Bronchial epithelial cell (primary cell): ENCODE results near the gene CRTC3. TPM values are rescaled to one million over a fixed set of nuclear protein-coding genes. Genes with fewer than 3 reads are reported as not detected.
"Not testable (repeated sequence)": the region's sequence is repeated elsewhere in the genome, so short reads cannot be mapped to it uniquely, and the experiment has no call there.

ENCODE experiments used
- DNase-seq: peaks from one replicate; pipeline ENCODE4 v3.0.0-alpha.2; 2010; ENCODE audit warnings: low read depth
- FAIRE-seq: peaks from 2 replicates; lab custom pipeline; 2011; peaks lifted over from hg19 to GRCh38; lab: Jason Lieb, UNC
- H3K27me3 ChIP-seq: 2 replicates; pipeline ENCODE4 v1.5.1; 2011; ENCODE audit warnings: low read length; ENCODE audit not compliant: control insufficient read depth, insufficient read depth
- H3K36me3 ChIP-seq: 2 replicates; pipeline ENCODE4 v1.5.1; 2011; ENCODE audit warnings: low read length; ENCODE audit not compliant: control insufficient read depth, insufficient read depth
- H3K4me3 ChIP-seq: 2 replicates; pipeline ENCODE4 v1.5.1; 2011; ENCODE audit warnings: mild to moderate bottlenecking, low read depth, low read length, control low read depth
- total RNA-seq: library from RNA; depleted of rRNA; stranded (reverse); fragments of >200 nt; gene quantifications from 2 replicates; pipeline ENCODE4 v1.2.1, GENCODE V29; 2014
- TF ChIP-seq, protein P1 (sequence below): IDR thresholded peaks from 2 replicates; pipeline ENCODE4 v1.5.1; 2011; ENCODE audit warnings: mild to moderate bottlenecking, moderate library complexity, low read length, control low read depth, inconsistent platforms; ENCODE audit not compliant: insufficient read depth, severe bottlenecking

CRTC3 gene
- total RNA-seq, 1 donor from 2014 or later = 5.8 TPM

DNA sequence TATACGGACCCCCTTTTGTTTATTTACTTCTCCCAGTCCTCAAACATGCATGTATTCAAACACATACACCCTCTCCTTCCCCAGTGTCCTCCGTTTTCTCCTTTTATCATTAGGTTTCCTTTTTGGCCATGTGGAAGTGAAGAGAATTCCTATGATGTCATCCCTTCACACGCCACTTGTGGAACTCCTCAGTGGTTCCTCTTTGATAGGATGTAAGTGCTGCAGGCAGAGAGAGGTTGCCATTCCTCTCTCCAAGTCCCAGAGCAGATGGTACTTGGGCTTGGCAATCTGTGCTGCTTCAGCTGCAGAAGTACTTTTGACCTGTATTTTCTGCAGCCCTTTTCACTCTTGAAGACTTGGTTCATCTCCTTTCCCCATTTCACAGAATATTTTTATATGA lies 32.9 kb upstream of the CRTC3 start:
- Histone ChIP-seq H3K4me3 (no peak overlapping the region), H3K27me3 (no peaks in the 10 kb centered on the region), H3K36me3 (peaks cover 18% of the 10 kb centered on the region)
- DNase-seq = no peak
- FAIRE-seq = no peak
- TF ChIP-seq, protein P1, sequence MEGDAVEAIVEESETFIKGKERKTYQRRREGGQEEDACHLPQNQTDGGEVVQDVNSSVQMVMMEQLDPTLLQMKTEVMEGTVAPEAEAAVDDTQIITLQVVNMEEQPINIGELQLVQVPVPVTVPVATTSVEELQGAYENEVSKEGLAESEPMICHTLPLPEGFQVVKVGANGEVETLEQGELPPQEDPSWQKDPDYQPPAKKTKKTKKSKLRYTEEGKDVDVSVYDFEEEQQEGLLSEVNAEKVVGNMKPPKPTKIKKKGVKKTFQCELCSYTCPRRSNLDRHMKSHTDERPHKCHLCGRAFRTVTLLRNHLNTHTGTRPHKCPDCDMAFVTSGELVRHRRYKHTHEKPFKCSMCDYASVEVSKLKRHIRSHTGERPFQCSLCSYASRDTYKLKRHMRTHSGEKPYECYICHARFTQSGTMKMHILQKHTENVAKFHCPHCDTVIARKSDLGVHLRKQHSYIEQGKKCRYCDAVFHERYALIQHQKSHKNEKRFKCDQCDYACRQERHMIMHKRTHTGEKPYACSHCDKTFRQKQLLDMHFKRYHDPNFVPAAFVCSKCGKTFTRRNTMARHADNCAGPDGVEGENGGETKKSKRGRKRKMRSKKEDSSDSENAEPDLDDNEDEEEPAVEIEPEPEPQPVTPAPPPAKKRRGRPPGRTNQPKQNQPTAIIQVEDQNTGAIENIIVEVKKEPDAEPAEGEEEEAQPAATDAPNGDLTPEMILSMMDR = no peak

GRCh38 chr15:90497376-90497775 lies 32.3 kb upstream of the CRTC3 start:
- H3K36me3 ChIP-seq = peaks cover 18% of the 10 kb centered on the region
- no peak overlapping the region for H3K4me3 ChIP-seq
- FAIRE-seq (no peak), DNase-seq (no peak)
- TF ChIP-seq, protein P1 = no peak
- H3K27me3 ChIP-seq = no peaks in the 10 kb centered on the region

DNA sequence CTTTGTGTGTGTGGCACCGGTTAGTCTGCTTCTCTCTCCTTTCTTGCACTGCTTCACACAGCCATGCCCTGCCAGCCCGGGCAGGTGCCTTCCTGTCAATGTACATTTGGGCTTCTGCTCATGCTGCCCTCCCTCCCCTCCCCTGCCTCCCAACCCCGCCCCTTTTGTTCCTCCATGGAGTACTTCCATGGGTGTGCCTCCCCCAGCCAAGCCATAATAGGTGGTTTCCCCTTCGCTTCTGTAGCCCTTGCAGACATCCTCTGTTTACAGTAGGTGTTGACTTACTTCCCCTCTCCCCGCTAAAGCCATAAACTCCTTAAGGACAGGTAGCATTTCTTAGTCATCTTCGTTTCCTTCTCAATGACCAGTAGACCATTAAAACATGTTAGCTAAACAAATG lies 31.8 kb upstream of the CRTC3 start:
- Histone ChIP-seq H3K4me3 (no peak overlapping the region), H3K27me3 (no peaks in the 10 kb centered on the region), H3K36me3 (peaks cover 17% of the 10 kb centered on the region)
- TF ChIP-seq, protein P1 = no peak
- FAIRE-seq (no peak), DNase-seq (peak; percentile 73)

DNA sequence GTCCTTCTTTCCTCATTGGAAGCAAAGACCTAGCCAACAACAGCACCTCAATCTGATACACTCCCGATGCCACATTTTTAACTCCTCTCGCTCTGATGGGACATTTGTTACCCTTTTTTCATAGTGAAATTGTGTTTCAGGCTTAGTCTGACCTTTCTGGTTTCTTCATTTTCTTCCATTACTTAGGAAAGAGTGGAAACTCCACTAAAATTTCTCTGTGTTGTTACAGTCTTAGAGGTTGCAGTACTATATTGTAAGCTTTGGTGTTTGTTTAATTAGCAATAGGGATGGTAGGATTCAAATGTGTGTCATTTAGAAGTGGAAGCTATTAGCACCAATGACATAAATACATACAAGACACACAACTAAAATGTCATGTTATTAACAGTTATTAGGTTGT lies 29.6 kb upstream of the CRTC3 start:
- TF ChIP-seq, protein P1 = no peak
- no peak for FAIRE-seq
- no peaks in the 10 kb centered on the region for H3K27me3 ChIP-seq
- H3K36me3 ChIP-seq = peaks cover 11% of the 10 kb centered on the region
- no peak overlapping the region for H3K4me3 ChIP-seq
- DNase-seq = no peak

DNA sequence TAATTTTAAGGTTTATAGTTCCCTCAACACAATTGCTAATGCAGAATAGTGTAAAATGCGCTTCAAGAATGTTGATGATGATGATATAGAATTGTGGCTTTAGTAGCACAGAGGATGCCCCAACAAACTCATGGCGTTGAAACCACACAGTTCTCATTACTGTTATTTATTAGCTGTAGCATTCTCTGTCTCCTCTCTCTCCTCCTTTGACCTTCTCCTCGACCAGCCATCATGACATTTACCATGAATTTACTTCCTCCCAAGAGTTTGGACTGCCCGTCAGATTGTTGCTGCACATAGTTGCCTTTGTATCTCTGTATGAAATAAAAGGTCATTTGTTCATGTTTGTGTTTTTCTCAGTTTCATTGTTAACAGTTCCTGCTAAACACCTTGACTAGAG lies 27.8 kb upstream of the CRTC3 start:
- TF ChIP-seq, protein P1 = no peak

GRCh38 chr15:90510781-90511180 lies 18.9 kb upstream of the CRTC3 start:
- not testable (repeated sequence) for H3K4me3 ChIP-seq, FAIRE-seq, H3K36me3 ChIP-seq, H3K27me3 ChIP-seq, DNase-seq

More for the DNA sequence above, 27.8 kb upstream of the CRTC3 start:
- FAIRE-seq (no peak), DNase-seq (no peak)
- Histone ChIP-seq H3K36me3 (peaks cover 10% of the 10 kb centered on the region), H3K4me3 (no peak overlapping the region), H3K27me3 (no peaks in the 10 kb centered on the region)

DNA sequence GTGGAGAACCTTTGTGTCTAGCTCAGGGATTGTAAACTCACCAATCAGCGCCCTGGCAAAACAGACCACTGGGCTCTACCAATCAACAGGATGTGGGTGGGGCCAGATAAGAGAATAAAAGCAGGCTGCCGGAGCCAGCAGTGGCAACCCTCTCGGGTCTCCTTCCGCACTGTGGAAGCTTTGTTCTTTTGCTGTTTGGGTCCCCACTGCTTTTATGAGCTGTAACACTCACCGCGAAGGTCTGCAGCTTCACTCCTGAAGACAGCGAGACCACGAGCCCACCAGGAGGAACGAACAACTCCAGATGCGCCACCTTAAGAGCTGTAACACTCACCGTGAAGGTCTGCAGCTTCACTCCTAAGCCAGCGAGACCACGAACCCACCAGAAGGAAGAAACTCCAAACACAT lies 18.5 kb upstream of the CRTC3 start:
- not testable (repeated sequence) for DNase-seq, H3K4me3 ChIP-seq, H3K27me3 ChIP-seq, H3K36me3 ChIP-seq, FAIRE-seq
